HepG2 (cell line): ENCODE results near the gene CPVL. TPM values are rescaled to one million over a fixed set of nuclear protein-coding genes. Genes with fewer than 3 reads are reported as not detected.
A peak's percentile ranks its signal among the peaks of the same experiment; 100 is the strongest.

Experiments
- AKAP8 ChIP-seq: sonication (generic); formaldehyde crosslinking; IDR thresholded peaks from 2 replicates; pipeline ENCODE4 v1.5.1; 2020; ENCODE audit warnings: mild to moderate bottlenecking, missing genetic modification reagents
- ATF7-NPFF ChIP-seq: sonication (generic); formaldehyde crosslinking; IDR thresholded peaks from 2 replicates; pipeline ENCODE4 v1.8.1; 2023; ENCODE audit warnings: mild to moderate bottlenecking, low read depth, missing genetic modification reagents, moderate library complexity
- ATM ChIP-seq: fragments of 450-650 bp; IDR thresholded peaks from 2 replicates; pipeline ENCODE4 v1.7.1; 2017; ENCODE audit warnings: mild to moderate bottlenecking, borderline replicate concordance
- ERF ChIP-seq: IDR thresholded peaks from 2 replicates; pipeline ENCODE4 v1.6.1; 2018; ENCODE audit warnings: missing biosample characterization, missing genetic modification reagents
- KLF12 ChIP-seq: sonication (generic); formaldehyde crosslinking; IDR thresholded peaks from 2 replicates; pipeline ENCODE4 v1.4.0; 2020; ENCODE audit warnings: missing genetic modification reagents, borderline replicate concordance
- NAIF1 ChIP-seq: sonication (generic); formaldehyde crosslinking; IDR thresholded peaks from 2 replicates; pipeline ENCODE4 v1.5.0; 2020; ENCODE audit warnings: mild to moderate bottlenecking, missing genetic modification reagents, borderline replicate concordance
- SAP130 ChIP-seq: IDR thresholded peaks from 2 replicates; pipeline ENCODE4 v1.6.1; 2016; ENCODE audit warnings: low read depth
- ZFYVE20 ChIP-seq: sonication (generic); formaldehyde crosslinking; IDR thresholded peaks from 2 replicates; pipeline ENCODE4 v1.8.0; 2023; ENCODE audit warnings: low read depth, mild to moderate bottlenecking, moderate library complexity, missing genetic modification reagents, borderline replicate concordance
- ZNF564 ChIP-seq: sonication (generic); formaldehyde crosslinking; IDR thresholded peaks from 2 replicates; pipeline ENCODE4 v1.8.1; 2023; ENCODE audit warnings: mild to moderate bottlenecking, missing genetic modification reagents
- ZNF569 ChIP-seq: sonication (generic); formaldehyde crosslinking; IDR thresholded peaks from 2 replicates; pipeline ENCODE4 v1.5.0; 2020; ENCODE audit warnings: mild to moderate bottlenecking, missing genetic modification reagents, moderate library complexity, borderline replicate concordance
- ZNF891 ChIP-seq: sonication (generic); formaldehyde crosslinking; IDR thresholded peaks from 2 replicates; pipeline ENCODE4 v1.5.0; 2020; ENCODE audit warnings: mild to moderate bottlenecking, missing genetic modification reagents
- polyA plus RNA-seq, 8 experiments: library from polyadenylated mRNA; depleted of rRNA in 3 of 8; stranded (reverse) in 7 of 8; unstranded in 1 of 8; fragments of >200 nt; fragmentation: Illumina TruSeq in 4 of 8; extraction: Trizol in 4 of 8; gene quantifications; 2 replicates each; pipeline versions ENCODE4 v1.2.1 to v1.2.3, GENCODE V29; 2011 to 2016; ENCODE audit warnings: low read depth in 4 of 8, missing spikeins in 1 of 8, mixed read lengths in 1 of 8; ENCODE audit not compliant: insufficient read depth in 1 of 8
- total RNA-seq, 5 experiments: library from RNA; depleted of rRNA; stranded (reverse); fragments of >200 nt; fragmentation: Illumina TruSeq; extraction: Trizol; gene quantifications; 2 replicates each; pipeline ENCODE4 v1.2.3, GENCODE V29; 2016; ENCODE audit warnings: low read depth in 1 of 5
- TF ChIP-seq, protein P1 (sequence below): sonication (generic); formaldehyde crosslinking; IDR thresholded peaks from 2 replicates; pipeline ENCODE4 v1.4.0; 2020; ENCODE audit warnings: mild to moderate bottlenecking, missing genetic modification reagents
- TF ChIP-seq, protein P2 (sequence below): sonication (generic); formaldehyde crosslinking; IDR thresholded peaks from 2 replicates; pipeline ENCODE4 v1.8.1; 2022; ENCODE audit warnings: mild to moderate bottlenecking, missing genetic modification reagents
- TF ChIP-seq, protein P3 (sequence below): sonication (generic); formaldehyde crosslinking; conservative IDR thresholded peaks from 2 replicates; pipeline ENCODE4 v1.4.0; 2020; ENCODE audit warnings: missing genetic modification reagents
- TF ChIP-seq, protein P4 (sequence below): sonication (generic); formaldehyde crosslinking; IDR thresholded peaks from 2 replicates; pipeline ENCODE4 v1.4.0; 2020; ENCODE audit warnings: mild to moderate bottlenecking, missing genetic modification reagents
- TF ChIP-seq, protein P5 (sequence below), 2 experiments: sonication (generic) in 1 of 2; formaldehyde crosslinking in 1 of 2; IDR thresholded peaks; 2 replicates each; pipeline versions ENCODE4 v1.4.0 to v1.6.1; 2018 to 2020; ENCODE audit warnings: missing genetic modification reagents in 2 of 2, borderline replicate concordance in 1 of 2, low read depth in 1 of 2, mild to moderate bottlenecking in 1 of 2, missing biosample characterization in 1 of 2

CPVL gene
- total and polyA plus RNA-seq, 2 of the 13 experiments (the other 11 are each of a cell fraction or from before 2014, with no cell fraction given): 59.2 to 294 TPM

DNA sequence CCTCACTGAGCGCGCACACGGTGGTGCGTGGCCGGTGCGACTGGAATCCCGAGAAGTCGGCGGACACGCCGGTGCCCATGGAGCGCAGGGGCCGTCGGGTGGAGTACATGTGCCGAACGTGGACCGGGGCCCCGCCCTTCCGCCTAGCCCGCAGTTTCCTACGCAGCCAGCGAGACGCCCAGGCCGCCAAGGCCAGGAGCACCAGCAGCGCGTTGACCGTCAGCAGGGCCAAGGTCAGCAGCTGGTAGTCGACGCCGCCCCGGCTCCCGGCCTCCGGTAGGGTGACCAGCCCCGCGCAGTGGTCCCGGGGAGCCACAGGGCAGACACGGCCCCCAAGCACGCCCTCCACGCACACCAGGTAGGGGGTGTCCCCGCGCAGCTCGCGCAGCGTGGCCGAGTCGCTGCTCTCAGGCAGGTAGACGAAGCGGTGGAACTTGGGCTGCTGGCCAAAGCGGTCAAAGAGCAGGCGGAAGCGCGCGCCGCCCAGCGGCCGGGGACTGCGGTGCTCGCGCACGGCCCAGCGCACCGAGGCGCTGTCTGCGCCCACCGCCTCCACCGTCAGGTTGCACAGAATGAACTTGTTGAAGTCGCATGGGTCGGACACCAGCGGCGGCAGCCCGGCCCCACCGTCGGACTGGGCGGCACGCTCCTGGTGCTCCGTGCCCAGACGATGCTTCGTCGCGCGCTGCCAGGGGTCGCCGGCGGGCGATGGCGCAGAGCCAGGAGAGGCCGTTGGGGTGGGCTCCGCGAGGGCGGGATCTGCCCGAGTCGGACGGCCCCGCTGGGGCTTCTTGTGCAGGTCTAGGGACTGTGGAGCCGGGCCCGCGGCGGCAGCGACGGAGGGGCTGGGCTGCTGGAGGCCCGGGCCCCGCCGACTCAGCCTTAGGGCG lies 190.4 kb downstream of the CPVL start (continued):
- TF ChIP-seq, protein P1, sequence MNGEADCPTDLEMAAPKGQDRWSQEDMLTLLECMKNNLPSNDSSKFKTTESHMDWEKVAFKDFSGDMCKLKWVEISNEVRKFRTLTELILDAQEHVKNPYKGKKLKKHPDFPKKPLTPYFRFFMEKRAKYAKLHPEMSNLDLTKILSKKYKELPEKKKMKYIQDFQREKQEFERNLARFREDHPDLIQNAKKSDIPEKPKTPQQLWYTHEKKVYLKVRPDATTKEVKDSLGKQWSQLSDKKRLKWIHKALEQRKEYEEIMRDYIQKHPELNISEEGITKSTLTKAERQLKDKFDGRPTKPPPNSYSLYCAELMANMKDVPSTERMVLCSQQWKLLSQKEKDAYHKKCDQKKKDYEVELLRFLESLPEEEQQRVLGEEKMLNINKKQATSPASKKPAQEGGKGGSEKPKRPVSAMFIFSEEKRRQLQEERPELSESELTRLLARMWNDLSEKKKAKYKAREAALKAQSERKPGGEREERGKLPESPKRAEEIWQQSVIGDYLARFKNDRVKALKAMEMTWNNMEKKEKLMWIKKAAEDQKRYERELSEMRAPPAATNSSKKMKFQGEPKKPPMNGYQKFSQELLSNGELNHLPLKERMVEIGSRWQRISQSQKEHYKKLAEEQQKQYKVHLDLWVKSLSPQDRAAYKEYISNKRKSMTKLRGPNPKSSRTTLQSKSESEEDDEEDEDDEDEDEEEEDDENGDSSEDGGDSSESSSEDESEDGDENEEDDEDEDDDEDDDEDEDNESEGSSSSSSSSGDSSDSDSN (CRISPR knock-in tag): peak; percentile 89
- peak; percentile 87 for TF ChIP-seq ZNF564 (CRISPR knock-in tag)
- peak; percentile 97 for TF ChIP-seq NAIF1 (CRISPR knock-in tag)
- peak; percentile 98; the same call in 1 of the 2 replicates for TF ChIP-seq KLF12 (CRISPR knock-in tag)
- peak; percentile 97 for TF ChIP-seq ZNF891 (CRISPR knock-in tag)
- peak; percentile 95 for TF ChIP-seq ATF7-NPFF (CRISPR knock-in tag)
- TF ChIP-seq SAP130 (CRISPR knock-in tag): peak; percentile 65
- TF ChIP-seq, protein P2, sequence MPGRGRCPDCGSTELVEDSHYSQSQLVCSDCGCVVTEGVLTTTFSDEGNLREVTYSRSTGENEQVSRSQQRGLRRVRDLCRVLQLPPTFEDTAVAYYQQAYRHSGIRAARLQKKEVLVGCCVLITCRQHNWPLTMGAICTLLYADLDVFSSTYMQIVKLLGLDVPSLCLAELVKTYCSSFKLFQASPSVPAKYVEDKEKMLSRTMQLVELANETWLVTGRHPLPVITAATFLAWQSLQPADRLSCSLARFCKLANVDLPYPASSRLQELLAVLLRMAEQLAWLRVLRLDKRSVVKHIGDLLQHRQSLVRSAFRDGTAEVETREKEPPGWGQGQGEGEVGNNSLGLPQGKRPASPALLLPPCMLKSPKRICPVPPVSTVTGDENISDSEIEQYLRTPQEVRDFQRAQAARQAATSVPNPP (CRISPR knock-in tag): peak; percentile 96
- TF ChIP-seq ATM: no peak
- peak; percentile 79 for TF ChIP-seq AKAP8 (CRISPR knock-in tag)
- TF ChIP-seq, protein P3, sequence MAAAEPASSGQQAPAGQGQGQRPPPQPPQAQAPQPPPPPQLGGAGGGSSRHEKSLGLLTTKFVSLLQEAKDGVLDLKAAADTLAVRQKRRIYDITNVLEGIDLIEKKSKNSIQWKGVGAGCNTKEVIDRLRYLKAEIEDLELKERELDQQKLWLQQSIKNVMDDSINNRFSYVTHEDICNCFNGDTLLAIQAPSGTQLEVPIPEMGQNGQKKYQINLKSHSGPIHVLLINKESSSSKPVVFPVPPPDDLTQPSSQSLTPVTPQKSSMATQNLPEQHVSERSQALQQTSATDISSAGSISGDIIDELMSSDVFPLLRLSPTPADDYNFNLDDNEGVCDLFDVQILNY (CRISPR knock-in tag): no peak
- peak; percentile 74 for TF ChIP-seq ZFYVE20 (CRISPR knock-in tag)
- TF ChIP-seq, protein P4, sequence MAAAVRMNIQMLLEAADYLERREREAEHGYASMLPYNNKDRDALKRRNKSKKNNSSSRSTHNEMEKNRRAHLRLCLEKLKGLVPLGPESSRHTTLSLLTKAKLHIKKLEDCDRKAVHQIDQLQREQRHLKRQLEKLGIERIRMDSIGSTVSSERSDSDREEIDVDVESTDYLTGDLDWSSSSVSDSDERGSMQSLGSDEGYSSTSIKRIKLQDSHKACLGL (CRISPR knock-in tag): peak; percentile 91
- peak; percentile 79 for TF ChIP-seq ERF (CRISPR knock-in tag)
- TF ChIP-seq, protein P5, sequence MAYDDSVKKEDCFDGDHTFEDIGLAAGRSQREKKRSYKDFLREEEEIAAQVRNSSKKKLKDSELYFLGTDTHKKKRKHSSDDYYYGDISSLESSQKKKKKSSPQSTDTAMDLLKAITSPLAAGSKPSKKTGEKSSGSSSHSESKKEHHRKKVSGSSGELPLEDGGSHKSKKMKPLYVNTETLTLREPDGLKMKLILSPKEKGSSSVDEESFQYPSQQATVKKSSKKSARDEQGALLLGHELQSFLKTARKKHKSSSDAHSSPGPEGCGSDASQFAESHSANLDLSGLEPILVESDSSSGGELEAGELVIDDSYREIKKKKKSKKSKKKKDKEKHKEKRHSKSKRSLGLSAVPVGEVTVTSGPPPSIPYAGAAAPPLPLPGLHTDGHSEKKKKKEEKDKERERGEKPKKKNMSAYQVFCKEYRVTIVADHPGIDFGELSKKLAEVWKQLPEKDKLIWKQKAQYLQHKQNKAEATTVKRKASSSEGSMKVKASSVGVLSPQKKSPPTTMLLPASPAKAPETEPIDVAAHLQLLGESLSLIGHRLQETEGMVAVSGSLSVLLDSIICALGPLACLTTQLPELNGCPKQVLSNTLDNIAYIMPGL (CRISPR knock-in tag; IDR thresholded peaks at IDR 0.05; ENCODE audit: borderline replicate concordance in 1 of 2, low read depth in 1 of 2): peak; percentile 99 to 100
- peak; percentile 92; the same call in 1 of the 2 replicates for TF ChIP-seq ZNF569 (CRISPR knock-in tag)
